GM11168 (cell line): ENCODE results near the gene PRDM16.

Experiments used
- in situ Hi-C: fragments of 300-500 bp; cut with MboI; formaldehyde crosslinking; loops from one replicate; pipeline ENCODE4 v1.12.0; 2022; ENCODE audit warnings: low sequenced_read_pairs; ENCODE audit not compliant: unreplicated experiment

The PRDM16 gene

DNA sequence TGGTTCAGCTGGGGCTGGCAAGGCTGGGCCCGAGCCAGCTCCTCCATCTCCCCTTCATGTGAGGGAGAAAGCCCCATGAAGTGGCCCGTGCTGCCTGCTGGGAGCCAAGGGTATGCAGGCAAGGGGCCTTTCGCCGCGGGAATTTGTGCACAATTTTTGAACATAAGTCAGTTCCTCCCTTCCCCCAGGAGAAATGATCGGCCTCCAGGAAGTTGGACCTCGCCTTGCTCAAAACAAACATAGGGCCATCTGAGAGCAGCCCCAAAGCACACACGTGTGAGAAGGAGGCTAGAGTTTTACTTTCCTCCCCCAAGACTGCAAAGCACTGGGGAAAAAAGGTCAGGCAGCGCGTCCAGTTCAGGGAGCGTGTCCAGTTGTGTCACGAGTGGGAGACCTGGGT is 64.7 kb downstream of the PRDM16 start:
- in situ Hi-C loops = no loop called here

- in situ Hi-C loops = no loop called here
Observed at GRCh38 chr1:3134381-3135072, 65.5 kb downstream of the PRDM16 start.

GRCh38 chr1:3135073-3135702 is 66.2 kb downstream of the PRDM16 start:
- in situ Hi-C loops = no loop called here

DNA sequence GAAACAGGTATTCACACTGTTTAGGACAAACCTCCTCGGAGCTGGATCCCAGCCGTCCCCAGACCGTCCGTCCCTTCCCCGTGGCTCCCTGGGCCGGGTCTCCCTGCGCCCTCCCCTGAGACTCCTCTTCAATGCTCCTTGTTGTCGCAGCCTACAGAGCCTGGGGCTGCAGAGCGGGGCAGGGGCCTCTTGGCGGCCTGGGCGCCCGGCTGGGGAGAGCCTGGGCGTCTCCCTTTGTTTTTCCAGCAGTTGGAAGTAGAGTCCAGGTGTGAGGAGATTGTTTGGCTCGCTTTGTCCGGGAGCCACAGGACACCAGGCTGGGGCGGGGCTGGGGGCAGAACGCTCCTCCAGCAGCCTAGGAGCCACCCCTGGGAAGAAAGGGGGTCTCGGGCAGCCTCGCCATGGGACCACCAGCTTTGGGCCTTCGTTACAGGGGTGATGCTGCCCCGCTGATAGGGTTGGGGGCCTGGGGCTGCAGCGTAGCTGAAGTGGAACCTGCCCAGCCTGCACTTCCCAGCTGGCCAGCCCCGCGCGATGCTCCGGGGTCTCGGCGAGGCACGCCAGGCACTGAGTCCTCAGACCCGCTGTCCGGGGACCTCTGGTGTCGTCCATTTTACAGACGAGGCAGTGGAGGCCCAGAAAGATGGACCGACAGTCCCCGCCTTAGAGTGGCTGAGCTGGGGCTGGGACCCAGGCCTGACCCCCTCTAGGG is 66.9 kb downstream of the PRDM16 start:
- in situ Hi-C loops = no loop called here

- in situ Hi-C loops = no loop called here
Observed at GRCh38 chr1:3136532-3136931, 67.5 kb downstream of the PRDM16 start.

- in situ Hi-C loops = no loop called here
Observed at GRCh38 chr1:3137111-3138100, 68.4 kb downstream of the PRDM16 start.

DNA sequence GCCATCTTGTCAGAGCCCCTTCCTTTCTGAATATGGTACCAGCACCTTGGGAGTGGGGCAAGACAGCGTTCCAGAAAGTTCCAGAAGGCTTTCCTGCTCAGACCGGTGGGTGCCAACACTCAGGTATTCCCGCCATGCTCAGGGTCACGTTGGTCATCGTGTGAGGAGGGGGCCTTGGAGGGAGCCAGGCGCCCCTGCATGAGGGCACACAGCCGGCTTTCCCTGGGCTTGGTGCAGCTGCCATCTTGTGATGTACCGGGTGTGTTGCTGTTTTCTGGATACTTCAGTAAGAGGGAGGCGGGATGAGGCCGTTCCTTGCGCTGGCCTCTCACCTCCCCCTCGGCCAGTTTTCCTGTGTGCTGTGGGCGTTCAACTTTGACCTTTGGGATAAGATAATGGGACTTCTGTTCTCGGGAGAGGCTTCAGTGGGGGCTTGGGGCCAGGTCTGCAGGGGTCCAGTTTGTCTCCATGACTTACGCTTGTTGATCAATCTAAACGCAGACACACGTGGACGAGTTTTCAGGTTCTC is 69.7 kb downstream of the PRDM16 start:
- in situ Hi-C loops = no loop called here

- in situ Hi-C loops = no loop called here
Observed at GRCh38 chr1:3139451-3139852, 70.4 kb downstream of the PRDM16 start.

DNA sequence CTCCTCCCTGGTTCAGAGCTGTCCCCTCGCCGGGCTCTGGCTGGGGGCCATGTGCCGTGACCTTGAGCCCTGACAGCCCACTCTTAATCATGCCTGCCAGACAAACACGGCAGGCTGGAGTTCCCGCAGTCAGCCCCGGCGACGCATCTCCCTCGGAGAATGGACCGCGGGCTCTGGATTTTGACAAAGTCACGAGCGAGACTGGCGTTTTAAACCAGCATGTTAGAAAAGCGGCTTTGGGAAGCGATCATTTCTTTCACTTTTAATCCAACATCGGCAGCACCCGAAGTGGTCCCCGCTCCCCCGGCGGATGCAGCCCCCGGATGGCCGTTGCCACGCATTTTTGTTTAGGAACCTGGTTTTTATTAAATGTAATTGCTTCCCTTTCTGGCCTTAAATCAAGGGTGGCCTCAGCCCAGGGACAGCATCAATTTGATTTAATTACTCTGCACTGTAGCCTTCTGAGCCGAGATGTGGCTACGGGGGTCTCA is 70.9 kb downstream of the PRDM16 start:
- in situ Hi-C loops = no loop called here

- in situ Hi-C loops = no loop called here
Observed at GRCh38 chr1:3140437-3140836, 71.4 kb downstream of the PRDM16 start.

- in situ Hi-C loops = no loop called here
Observed at GRCh38 chr1:3141129-3141528, 72.1 kb downstream of the PRDM16 start.

- in situ Hi-C loops = no loop called here
Observed at GRCh38 chr1:3141836-3142235, 72.8 kb downstream of the PRDM16 start.

DNA sequence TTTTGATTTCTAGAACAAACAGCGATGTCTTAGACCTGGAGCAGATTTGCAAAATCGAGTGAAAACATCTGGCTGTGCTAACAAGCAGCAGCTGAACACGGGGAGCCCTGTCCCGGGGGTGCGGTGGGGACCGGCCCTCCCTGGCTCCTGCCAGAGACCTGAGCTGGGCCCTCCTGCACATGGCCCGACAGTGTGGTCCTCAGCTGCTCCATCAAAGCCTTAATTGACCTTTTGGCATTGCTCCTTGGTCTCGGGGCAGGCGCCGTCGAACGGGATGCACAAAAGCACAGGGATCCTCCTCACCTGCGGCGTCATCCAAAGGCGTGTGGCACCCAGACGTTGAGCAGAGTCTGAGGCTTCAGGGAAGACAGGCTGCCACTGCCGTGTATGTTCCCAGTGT is 73.2 kb downstream of the PRDM16 start:
- in situ Hi-C loops = no loop called here

DNA sequence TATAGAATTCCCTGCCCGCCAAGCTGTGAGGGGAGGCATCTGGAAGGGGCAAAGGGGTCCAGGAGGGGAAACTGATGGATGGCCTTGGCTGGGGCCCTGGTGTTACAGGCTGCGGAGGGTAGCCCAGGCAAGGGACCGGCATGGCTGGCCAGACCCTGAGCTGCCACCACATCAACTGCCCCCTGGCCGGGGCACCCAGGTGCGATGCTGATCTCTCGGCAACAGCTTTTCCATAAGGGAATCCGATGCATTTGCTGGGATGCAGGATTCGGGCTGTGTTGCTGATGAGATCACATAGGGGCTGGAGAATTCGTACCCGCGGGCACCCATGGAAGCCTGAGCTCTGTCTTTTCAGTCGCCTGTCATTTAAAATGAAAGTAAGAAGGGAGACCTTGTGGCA is 73.7 kb downstream of the PRDM16 start:
- in situ Hi-C loops = no loop called here

DNA sequence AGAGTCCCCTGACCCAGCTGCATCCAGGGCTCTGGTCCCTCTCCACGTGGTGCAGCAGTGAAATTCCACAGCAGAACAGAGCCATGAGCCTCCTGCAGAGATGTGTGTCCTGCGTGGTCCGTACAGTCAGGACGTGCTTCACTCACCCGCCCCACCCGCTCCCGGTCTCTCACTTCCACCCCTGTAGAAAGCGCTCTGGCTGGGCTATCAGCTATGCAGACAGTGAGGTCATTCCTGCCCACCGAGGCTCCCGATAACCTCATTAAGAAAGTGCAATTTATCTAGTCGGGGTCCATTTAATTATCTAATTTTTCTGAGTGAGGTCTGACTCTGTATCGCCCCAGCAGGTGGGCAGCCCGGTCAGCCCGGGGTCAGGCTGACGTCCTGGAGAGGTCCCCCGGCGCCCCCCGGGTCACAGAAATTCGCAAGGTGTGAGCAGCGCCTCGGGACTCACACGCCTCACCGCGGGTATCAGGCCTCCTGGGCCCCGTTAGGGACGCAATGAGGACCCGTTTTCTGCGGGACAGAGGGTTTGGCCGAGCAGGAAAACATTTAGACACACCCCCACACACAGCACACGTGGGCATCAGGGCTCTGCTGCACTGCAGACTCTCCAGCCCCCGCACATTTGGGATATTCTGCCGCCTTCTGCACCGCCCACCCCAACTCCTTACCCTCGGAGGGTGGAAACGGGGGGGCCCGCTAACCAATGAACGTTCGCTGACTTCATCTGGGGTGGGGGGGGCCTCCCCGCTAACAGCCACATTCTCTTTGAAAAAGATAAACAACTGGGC is 76.7 kb downstream of the PRDM16 start:
- in situ Hi-C loops = no loop called here

DNA sequence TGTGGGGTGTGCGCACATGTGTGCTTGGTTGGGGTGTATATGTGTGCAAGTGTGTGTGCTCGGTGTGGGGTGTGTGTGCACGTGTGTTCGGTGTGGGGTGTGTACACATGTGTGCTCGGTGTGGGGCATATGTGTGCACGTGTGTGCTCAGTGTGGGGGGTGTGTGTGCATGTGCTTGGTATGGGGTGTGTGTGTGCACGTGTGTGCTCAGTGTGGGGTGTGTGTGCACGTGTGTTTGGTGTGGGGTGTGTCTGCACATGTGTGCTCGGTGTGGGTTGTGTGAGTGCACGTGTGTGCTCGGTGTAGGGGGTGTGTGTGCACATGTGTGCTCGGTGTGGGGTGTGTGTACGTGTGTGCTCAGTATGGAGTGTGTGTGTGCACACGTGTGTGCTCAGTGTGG is 77.5 kb downstream of the PRDM16 start:
- in situ Hi-C loops = no loop called here

DNA sequence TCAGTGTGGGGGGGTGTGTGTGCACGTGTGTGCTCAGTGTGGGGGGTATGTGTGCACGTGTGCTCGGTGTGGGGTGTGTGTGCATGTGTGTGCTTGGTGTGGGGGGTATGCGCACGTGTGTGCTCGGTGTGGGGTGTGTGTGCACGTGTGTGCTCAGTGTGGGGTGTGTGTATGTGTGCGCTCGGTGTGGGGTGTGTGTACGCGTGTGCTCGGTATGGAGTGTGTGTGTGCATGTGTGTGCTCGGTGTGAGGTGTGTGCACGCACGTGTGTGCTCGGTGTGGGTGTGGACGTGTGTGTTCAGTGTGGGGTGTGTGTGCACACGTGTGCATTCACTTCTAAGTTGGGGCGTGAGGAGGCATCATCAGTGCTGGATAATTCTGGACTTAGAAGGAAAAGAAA is 77.9 kb downstream of the PRDM16 start:
- in situ Hi-C loops = no loop called here

- in situ Hi-C loops = no loop called here
Observed at GRCh38 chr1:3148171-3148570, 79.2 kb downstream of the PRDM16 start.

DNA sequence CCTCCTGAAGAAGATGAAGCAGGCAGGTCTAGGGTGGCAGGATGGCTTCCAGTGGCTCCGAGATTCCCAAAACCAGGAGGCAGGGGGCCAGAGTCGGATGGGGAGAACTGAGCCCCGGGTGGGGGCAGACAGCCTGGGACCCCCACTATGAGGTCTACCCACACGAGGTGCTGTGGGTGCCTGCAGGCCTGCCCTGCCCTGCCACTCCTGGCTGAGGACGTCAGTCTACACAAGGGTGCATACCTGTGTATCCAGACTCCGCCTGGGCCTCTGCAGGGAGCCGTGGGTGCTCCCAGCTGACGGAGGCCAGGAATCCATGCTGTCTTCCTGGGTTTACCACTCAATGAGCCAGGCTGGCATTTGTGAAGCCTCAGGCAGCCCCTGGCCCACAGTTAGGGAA is 80.3 kb downstream of the PRDM16 start:
- in situ Hi-C loops = no loop called here
